K562 (cell line): ENCODE data around the gene CASKIN1. TPM values are rescaled to one million over a fixed set of nuclear protein-coding genes. Genes with fewer than 3 reads are reported as not detected.
A peak's percentile ranks its signal among the peaks of the same experiment; 100 is the strongest.

Source experiments
- CC2D1A ChIP-seq: fragments of 450-650 bp; IDR thresholded peaks from 2 replicates; pipeline ENCODE4 v1.6.1; 2017; ENCODE audit warnings: mild to moderate bottlenecking
- CEBPB ChIP-seq: fragments of 450-650 bp; IDR thresholded peaks from 2 replicates; pipeline ENCODE4 v1.6.1; 2016; ENCODE audit warnings: missing genetic modification characterization, missing compliant biosample characterization
- CSDE1 ChIP-seq, 2 experiments: fragments of 450-650 bp; IDR thresholded peaks; 2 replicates each; pipeline ENCODE4 v1.6.1; 2016; ENCODE audit warnings: mild to moderate bottlenecking in 1 of 2
- FOXO4 ChIP-seq: fragments of 450-650 bp; formaldehyde crosslinking; IDR thresholded peaks from 2 replicates; pipeline ENCODE4 v1.4.0; 2020; ENCODE audit warnings: mild to moderate bottlenecking, moderate library complexity
- GTF2A2 ChIP-seq: IDR thresholded peaks from 2 replicates; pipeline ENCODE4 v1.6.1; 2016; ENCODE audit warnings: mild to moderate bottlenecking, missing genetic modification characterization, missing compliant biosample characterization
- HBP1 ChIP-seq: fragments of 450-650 bp; formaldehyde crosslinking; IDR thresholded peaks from 2 replicates; pipeline ENCODE4 v1.4.0; 2022; ENCODE audit warnings: missing genetic modification characterization
- KLF13 ChIP-seq: fragments of 450-650 bp; IDR thresholded peaks from 2 replicates; pipeline ENCODE4 v1.6.1; 2016; ENCODE audit warnings: missing genetic modification characterization, low read depth, mild to moderate bottlenecking, missing compliant biosample characterization, moderate library complexity, borderline replicate concordance
- NCOA2 ChIP-seq, 2 experiments: fragments of 450-650 bp; IDR thresholded peaks; 2 replicates each; pipeline ENCODE4 v1.6.1; 2018; ENCODE audit warnings: mild to moderate bottlenecking in 2 of 2, moderate library complexity in 1 of 2; ENCODE audit not compliant: partially characterized antibody in 2 of 2
- NCOA4 ChIP-seq: fragments of 450-650 bp; IDR thresholded peaks from 2 replicates; pipeline ENCODE4 v1.6.1; 2018; ENCODE audit warnings: mild to moderate bottlenecking; ENCODE audit not compliant: partially characterized antibody
- NCOR1 ChIP-seq: fragments of 450-650 bp; IDR thresholded peaks from 2 replicates; pipeline ENCODE4 v1.6.1; 2016; ENCODE audit warnings: mild to moderate bottlenecking, moderate library complexity
- NELFE ChIP-seq: IDR thresholded peaks from 2 replicates; pipeline ENCODE4 v1.6.1; 2011; ENCODE audit warnings: mild to moderate bottlenecking; ENCODE audit not compliant: insufficient read depth, insufficient read length
- POLR2A ChIP-seq: fragments of 450-650 bp; conservative IDR thresholded peaks from 2 replicates; pipeline ENCODE4 v1.6.1; 2016
- POLR2AphosphoS5 ChIP-seq: IDR thresholded peaks from 2 replicates; pipeline ENCODE4 v1.6.1; 2011; ENCODE audit warnings: mild to moderate bottlenecking, low read depth, low read length, moderate library complexity; ENCODE audit not compliant: control insufficient read depth, insufficient read depth
- SIN3A ChIP-seq, 2 experiments: fragments of 150-350 bp in 1 of 2; IDR thresholded peaks; 2 replicates each; pipeline ENCODE4 v1.6.1; 2011 to 2016; ENCODE audit warnings: borderline replicate concordance in 2 of 2, low read depth in 2 of 2, low read length in 2 of 2, mild to moderate bottlenecking in 2 of 2, moderate library complexity in 2 of 2; ENCODE audit not compliant: control insufficient read depth in 1 of 2
- SOX6 ChIP-seq: fragments of 450-650 bp; IDR thresholded peaks from 2 replicates; pipeline ENCODE4 v1.6.1; 2014; ENCODE audit warnings: mild to moderate bottlenecking
- STAG1 ChIP-seq: sonication (generic); formaldehyde crosslinking; IDR thresholded peaks from 2 replicates; pipeline ENCODE4 v1.5.0; 2020; ENCODE audit warnings: missing genetic modification reagents, borderline replicate concordance
- TGIF2 ChIP-seq: sonication (generic); formaldehyde crosslinking; IDR thresholded peaks from 2 replicates; pipeline ENCODE4 v1.8.1; 2022; ENCODE audit warnings: mild to moderate bottlenecking, missing genetic modification reagents, moderate library complexity
- U2AF1 ChIP-seq: fragments of 200-400 bp; formaldehyde crosslinking; optimal IDR thresholded peaks from 2 replicates; pipeline ENCODE3; 2017; ENCODE audit warnings: mild to moderate bottlenecking, low read depth, low read length, moderate library complexity
- ZFP1 ChIP-seq: fragments of 450-650 bp; formaldehyde crosslinking; IDR thresholded peaks from 2 replicates; pipeline ENCODE4 v1.4.0; 2020; ENCODE audit warnings: mild to moderate bottlenecking, mixed read lengths
- ZNF395 ChIP-seq: fragments of 200-800 bp; sonication (Bioruptor generic); IDR thresholded peaks from 2 replicates; pipeline ENCODE4 v1.6.1; 2017; ENCODE audit warnings: missing genetic modification characterization, missing compliant biosample characterization
- polyA plus RNA-seq, 8 experiments: library from polyadenylated mRNA; depleted of rRNA in 4 of 8; stranded (reverse) in 5 of 8; unstranded in 3 of 8; fragments of >200 nt; fragmentation: Nextera tagmentation in 2 of 8; fragmentation: Illumina TruSeq in 1 of 8; extraction: Ambion mirVana in 2 of 8; extraction: Trizol in 1 of 8; gene quantifications; 2 replicates each; pipeline versions ENCODE4 v1.2.1 to v1.2.3, GENCODE V29; 2011 to 2014; ENCODE audit warnings: inconsistent platforms in 1 of 8, missing spikeins in 1 of 8
- total RNA-seq, 7 experiments: library from RNA; depleted of rRNA in 6 of 7; stranded (reverse); fragments of >200 nt in 6 of 7; fragmentation: Illumina TruSeq in 2 of 7; extraction: Trizol in 2 of 7; gene quantifications; 2 replicates each; pipeline versions ENCODE4 v1.2.1 to v1.2.3, GENCODE V29; 2011 to 2021; ENCODE audit warnings: low replicate concordance in 1 of 7
- TF ChIP-seq, protein P1 (sequence below): fragments of 450-650 bp; IDR thresholded peaks from 2 replicates; pipeline ENCODE4 v1.6.1; 2016
- TF ChIP-seq, protein P2 (sequence below): fragments of 450-650 bp; formaldehyde crosslinking; IDR thresholded peaks from 2 replicates; pipeline ENCODE4 v1.4.0; 2022; ENCODE audit warnings: missing genetic modification characterization

Gene CASKIN1
- total and polyA plus RNA-seq, 9 of the 15 experiments (the other 6 are each of a cell fraction or from before 2014, with no cell fraction given) = 0.15 to 4.5 (median 1.5) TPM; not detected in 2

DNA sequence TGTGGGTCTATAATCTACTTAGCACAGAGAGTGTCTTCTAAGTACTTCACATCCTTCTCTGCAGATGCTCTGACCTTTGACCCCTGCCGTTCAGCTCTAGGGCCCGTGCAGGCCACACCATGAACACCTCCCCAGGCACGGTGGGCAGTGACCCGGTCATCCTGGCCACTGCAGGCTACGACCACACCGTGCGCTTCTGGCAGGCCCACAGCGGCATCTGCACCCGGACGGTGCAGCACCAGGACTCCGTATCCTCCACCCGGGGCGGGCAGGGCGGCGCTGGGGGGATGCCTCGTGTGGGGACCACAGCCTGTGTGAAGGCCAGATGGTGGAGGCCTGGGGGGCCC lies 9.5 kb upstream of the CASKIN1 start (continued):
- TF ChIP-seq HBP1 (CRISPR knock-in tag) (no peak), CSDE1 (IDR thresholded peaks at IDR 0.05) (no peak), POLR2AphosphoS5 (no peak), ZFP1 (0 out of 2 replicates have a peak, but pooled peaks have one; percentile 8), CC2D1A (no peak), STAG1 (CRISPR knock-in tag) (no peak), NCOA4 (no peak), TGIF2 (no peak), GTF2A2 (tag) (no peak), SOX6 (no peak), ZNF395 (CRISPR knock-in tag) (no peak), CEBPB (tag) (no peak), SIN3A (IDR thresholded peaks at IDR 0.05; ENCODE audit: borderline replicate concordance in 2 of 2, control insufficient read depth in 1 of 2, low read depth in 2 of 2, low read length in 2 of 2) (no peak), NCOR1 (no peak), KLF13 (tag) (no peak), FOXO4 (CRISPR knock-in tag) (no peak), NELFE (no peak), POLR2A (no peak), NCOA2 (IDR thresholded peaks at IDR 0.05; ENCODE audit: partially characterized antibody in 2 of 2) (no peak), U2AF1 (no peak)
- TF ChIP-seq, protein P1, sequence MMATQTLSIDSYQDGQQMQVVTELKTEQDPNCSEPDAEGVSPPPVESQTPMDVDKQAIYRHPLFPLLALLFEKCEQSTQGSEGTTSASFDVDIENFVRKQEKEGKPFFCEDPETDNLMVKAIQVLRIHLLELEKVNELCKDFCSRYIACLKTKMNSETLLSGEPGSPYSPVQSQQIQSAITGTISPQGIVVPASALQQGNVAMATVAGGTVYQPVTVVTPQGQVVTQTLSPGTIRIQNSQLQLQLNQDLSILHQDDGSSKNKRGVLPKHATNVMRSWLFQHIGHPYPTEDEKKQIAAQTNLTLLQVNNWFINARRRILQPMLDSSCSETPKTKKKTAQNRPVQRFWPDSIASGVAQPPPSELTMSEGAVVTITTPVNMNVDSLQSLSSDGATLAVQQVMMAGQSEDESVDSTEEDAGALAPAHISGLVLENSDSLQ = no peak
- TF ChIP-seq, protein P2, sequence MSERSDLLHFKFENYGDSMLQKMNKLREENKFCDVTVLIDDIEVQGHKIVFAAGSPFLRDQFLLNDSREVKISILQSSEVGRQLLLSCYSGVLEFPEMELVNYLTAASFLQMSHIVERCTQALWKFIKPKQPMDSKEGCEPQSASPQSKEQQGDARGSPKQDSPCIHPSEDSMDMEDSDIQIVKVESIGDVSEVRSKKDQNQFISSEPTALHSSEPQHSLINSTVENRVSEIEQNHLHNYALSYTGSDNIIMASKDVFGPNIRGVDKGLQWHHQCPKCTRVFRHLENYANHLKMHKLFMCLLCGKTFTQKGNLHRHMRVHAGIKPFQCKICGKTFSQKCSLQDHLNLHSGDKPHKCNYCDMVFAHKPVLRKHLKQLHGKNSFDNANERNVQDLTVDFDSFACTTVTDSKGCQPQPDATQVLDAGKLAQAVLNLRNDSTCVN (CRISPR knock-in tag) = no peak
